HG02840 (cell line): Measurements from ENCODE around the gene TEAD1.

ENCODE experiments used
- ATAC-seq: cut with Tn5 transposase; IDR thresholded peaks from one replicate; pipeline ENCODE4 v1.9.1; 2021; ENCODE audit warnings: mild to moderate bottlenecking, moderate library complexity, moderate number of reproducible peaks; ENCODE audit not compliant: unreplicated experiment, low FRiP score

Gene TEAD1

DNA sequence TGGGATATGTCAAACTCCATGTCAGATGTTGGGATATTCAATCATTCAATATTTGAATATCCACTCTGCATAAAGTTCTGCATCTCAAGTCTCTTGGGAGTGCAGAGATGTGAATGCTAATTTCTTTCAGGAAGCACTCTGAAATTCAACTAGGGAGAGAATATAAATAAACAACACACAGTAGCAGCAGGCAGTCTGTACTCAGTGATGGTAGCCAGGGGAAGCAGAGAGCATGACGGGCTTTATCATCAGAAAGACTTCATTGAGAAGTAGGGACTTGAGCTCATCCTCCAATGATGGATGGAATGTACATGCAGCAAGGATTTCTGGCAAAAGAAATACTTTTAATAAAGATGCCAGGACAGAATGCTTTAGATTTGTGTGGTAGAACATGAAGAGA, 9.8 kb upstream of the TEAD1 start:
- no peak for ATAC-seq

DNA sequence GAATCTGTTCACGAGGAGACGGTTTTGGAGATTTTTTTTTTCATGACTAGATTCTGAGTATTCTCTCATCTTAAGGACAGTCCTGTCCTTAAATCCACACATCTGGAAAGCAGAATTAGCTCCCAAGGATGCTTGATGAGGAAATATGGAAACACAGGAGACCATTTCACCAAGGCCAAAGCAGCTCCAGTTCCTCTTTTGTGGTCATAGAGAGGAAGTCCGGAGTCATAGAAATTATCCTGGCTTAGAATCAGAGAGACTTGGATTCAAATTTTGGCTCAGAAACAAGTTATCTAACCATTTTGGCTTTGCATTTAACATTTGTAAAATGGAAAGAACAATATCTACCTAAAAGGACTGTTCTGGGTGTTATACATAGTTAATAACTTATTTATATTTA, 7.3 kb upstream of the TEAD1 start:
- no peak for ATAC-seq

DNA sequence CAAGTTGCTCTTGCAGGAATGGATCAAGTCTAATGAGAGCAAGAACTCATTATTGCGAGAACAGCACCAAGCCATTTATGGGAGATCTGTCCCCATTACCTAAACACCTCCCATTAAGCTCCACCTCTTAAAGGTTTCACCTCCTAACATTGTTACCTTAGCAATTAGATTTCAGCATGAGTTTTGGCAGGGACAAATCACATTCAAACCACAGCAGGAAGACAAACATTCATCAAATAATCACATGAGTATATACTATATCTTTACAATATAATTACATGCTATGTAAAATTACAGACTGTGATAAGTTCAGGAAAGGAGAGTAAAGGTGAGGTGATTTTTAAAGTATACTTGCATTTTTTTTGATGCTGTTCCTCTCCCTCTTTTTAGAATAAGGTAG, 6.6 kb upstream of the TEAD1 start:
- no peak for ATAC-seq

DNA sequence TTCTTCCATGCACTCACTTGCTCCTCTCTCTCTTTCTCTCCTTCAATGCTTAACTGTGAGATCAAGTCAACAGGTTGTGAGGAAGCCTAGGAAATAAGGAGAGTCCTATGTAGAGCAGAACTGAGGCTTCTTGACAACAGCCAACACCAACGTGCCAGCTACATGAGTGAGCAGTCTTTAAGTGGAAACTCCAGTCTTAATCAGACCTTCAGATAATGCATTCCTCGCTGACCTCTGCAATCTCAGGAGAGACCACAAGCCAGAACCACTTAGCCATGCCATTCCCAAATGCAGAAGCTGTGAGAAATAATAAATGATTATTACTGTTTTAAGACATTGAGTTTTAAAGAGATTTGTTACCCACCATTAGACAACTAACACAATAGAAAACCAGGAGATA, 6.1 kb upstream of the TEAD1 start:
- ATAC-seq: no peak

GRCh38 chr11:12669930-12670329, 4.3 kb upstream of the TEAD1 start:
- ATAC-seq: no peak

DNA sequence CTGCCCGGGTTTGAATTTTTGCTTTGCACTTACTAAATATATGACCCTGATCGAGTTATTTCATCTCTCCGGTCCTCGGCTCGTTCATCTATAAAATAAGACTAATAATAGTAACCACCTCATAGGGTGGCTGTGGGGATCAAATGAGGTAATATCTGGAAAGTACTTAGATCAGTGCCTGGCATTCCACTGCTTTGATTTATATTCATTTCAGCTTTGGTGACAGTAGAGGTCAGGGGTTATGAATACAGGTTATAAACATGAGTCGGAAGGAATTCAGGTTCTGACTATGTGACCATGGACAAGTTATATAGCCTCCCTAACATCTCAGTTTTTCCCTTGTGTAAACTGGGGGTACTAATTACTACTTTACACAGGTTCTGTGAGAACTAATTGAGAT, 2.9 kb upstream of the TEAD1 start:
- no peak for ATAC-seq

- no peak for ATAC-seq
Observed at GRCh38 chr11:12673601-12673923, 659 bp upstream of the TEAD1 start.

DNA sequence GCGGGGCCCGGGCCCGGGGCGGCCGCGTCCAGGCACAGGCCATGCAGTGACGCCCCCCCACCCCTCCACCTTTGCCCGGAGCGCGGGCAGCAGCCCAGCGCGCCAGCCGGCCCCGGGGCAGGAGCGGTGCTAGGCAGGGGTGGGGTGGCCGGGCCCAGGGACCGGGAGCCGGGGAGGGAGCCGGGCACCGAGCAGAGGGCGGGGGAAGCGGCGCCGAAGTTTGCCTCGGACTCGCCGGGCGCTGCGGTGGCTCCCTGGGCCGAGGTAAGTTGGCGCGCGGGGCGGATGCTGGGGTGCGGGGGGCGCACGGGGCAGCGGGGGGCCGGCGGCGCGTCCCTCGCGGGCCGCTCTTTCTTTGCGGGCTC, 332 bp downstream of the TEAD1 start:
- peak; percentile 20 for ATAC-seq

DNA sequence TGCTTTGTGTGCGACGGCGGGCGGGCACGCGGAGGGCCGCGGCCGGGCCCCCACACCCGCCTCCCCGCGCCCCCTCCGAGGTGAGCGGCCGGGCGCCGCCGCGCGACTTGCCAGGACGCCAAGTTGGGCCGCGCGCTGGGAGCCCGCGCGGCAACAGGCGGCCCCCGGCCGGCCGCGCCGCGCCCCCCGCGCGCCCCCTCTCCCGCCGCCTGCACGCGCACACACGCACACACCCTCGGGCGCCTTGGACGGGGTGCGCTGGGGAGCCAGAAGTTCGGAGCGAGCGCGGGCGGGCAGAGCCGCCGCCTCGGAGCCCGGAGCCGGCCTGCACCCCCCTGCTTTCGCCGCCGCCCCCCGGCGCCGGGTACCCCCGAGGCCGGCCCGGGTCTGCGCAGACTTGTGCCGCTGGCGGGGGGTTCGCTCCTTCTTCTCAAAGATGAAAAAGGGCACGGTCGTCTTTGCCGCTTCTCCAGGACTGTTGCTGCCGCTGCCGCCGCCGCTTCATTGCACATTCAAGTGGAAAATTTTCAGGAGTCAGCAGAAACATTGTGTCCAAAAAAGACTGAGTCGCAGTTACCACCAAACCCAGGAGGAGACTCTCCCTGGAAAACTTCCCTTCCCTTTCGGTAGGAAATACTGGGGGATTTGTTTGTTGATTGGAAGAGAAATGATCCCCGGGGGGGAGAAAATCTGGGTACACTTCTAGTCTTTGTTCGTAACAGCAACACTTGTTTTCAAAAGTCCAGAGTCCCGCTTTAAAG, 895 bp downstream of the TEAD1 start:
- ATAC-seq: no peak

GRCh38 chr11:12675951-12676711, 1.9 kb downstream of the TEAD1 start:
- ATAC-seq: no peak

DNA sequence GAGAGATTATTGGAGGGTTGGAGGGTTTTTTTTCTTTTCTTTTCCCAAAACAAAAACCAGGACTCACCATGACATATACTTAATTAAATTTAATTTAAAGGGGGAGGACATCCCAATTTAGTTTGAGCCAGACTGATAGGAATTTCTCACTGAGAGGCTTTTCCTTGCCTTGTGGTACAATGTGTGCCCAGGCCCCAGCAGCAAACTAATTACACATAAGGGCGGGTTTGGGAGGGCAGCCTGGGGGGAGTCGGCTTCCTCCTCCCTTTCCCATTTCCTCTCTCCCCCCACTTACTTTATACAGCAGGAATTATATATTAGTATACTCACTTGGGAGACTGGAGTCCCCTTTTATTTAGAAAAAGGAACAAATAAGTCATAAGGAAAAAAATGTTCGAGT, 2.9 kb downstream of the TEAD1 start:
- no peak for ATAC-seq

DNA sequence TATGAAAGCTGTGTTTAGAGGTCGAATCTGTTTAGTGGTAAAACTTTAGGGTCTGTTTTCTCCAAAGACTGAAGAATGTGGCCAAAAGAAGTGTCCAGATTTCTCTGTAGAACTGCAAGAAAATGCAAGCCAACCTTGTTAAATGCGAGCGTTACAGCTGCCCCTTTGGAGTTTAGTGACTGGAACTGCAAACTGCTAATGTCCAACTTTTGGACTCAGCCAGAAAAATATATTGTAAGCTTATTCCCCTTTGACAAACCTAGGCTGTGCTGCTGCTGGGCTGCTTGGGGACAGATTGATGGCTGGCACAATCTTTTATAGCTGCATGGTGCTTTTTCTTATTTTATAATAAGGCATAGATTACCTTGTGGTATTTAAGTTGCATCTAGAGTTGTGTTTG, 3.9 kb downstream of the TEAD1 start:
- no peak for ATAC-seq

DNA sequence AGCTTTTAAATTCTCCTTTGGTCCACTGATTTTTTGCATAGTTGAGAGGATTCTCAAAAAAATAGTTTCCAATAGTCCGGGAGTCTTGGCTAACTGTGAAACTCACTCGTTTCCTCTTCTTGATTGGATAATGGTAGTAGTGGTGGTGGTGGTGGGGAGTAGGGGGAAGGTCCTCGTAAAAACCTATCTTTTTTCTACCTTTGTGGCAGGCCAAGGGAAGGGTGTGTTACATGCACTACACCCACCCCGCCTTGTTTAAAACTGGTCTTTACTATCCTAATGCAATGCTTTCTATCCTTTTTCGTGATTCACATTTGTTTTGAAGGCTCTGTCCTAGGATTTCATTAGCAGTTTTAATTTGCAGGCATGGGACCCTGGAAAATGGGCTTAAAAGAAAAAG, 4.8 kb downstream of the TEAD1 start:
- ATAC-seq: no peak

GRCh38 chr11:12679471-12679870, 5.2 kb downstream of the TEAD1 start:
- no peak for ATAC-seq

- ATAC-seq: no peak
Observed at GRCh38 chr11:12680246-12680939, 6.2 kb downstream of the TEAD1 start.

DNA sequence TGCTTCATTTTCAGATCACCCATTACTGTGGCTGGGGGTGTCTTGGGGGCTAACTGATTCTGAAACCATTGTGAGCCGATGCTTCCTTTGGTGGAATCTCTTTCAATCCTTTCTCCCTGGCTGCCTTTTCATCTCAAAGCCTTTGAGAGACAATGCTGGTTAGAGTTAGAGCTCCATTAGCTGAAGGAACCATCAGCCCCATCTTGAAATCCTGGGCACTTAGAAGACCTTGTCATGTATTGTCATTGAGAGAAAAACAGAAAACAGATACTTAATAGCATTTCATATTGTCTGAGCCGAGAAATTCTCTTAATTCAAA, 6.7 kb downstream of the TEAD1 start:
- ATAC-seq: no peak

DNA sequence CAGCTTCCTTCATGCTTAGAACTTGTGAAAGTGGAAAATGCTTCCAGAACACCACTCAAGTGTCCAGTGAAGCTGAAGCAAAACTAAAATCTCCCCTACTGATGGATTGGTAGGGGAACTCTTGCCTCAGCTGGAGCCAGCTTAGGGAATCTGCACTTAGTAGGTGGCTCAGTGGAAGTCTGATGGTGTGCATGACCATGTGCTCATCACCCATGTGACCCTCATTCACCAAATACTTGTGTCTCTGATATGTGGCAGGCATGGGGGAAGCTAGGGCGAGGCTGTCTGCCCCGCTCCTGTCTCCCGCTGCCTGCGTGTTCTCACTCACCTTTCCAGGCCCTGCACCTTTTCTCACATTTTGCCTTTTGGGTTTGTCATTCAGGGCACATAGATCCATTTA, 7.2 kb downstream of the TEAD1 start:
- no peak for ATAC-seq

DNA sequence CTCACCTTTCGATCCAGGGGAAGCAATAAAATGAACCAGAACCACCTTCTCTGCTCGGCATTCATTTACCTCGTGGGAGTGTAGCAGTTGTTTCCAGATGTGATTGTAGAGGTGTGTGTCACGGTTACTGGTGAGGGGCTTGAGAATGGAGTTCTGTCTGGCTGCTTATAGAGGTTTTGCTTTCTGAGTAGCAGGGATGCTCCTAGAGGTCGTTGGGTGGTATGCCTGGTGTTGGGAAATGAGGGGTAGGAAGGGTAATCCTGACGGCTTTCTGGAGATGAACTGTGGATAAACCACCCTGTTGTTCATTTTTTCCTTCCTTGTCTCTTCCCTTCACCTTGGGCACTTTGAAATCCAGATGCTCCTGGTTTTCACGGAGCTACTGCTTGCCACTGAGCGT, 8.1 kb downstream of the TEAD1 start:
- ATAC-seq: no peak

- no peak for ATAC-seq
Observed at GRCh38 chr11:12682737-12683500, 8.7 kb downstream of the TEAD1 start.

- no peak for ATAC-seq
Observed at GRCh38 chr11:12683874-12684273, 9.7 kb downstream of the TEAD1 start.

GRCh38 chr11:12684315-12684714, 10.1 kb downstream of the TEAD1 start:
- ATAC-seq: no peak
